GM06990 (cell line): Measurements from ENCODE around the gene MED12L.

Experiments
- DNase-seq: peaks from one replicate; pipeline ENCODE4 v3.0.0-alpha.2; 2011; ENCODE audit not compliant: insufficient read length; ENCODE audit errors: extremely low read depth
- H3K27me3 ChIP-seq: replicated peaks from 2 replicates; pipeline ENCODE4 v1.6.0; 2011; ENCODE audit warnings: low read length; ENCODE audit not compliant: control insufficient read depth, insufficient read depth
- H3K36me3 ChIP-seq: 2 replicates; pipeline ENCODE4 v1.5.1; 2011; ENCODE audit warnings: low read length; ENCODE audit not compliant: control insufficient read depth, insufficient read depth
- H3K4me3 ChIP-seq: replicated peaks from 2 replicates; pipeline ENCODE4 v1.5.1; 2011; ENCODE audit warnings: low read depth, mild to moderate bottlenecking, control low read depth, low read length
- CTCF ChIP-seq: IDR thresholded peaks from 2 replicates; pipeline ENCODE4 v1.5.1; 2011; ENCODE audit warnings: low read length, control low read depth, mild to moderate bottlenecking, inconsistent platforms; ENCODE audit not compliant: insufficient read depth, poor library complexity, severe bottlenecking

The MED12L gene

GRCh38 chr3:151483488-151483887 lies 398.0 kb downstream of the MED12L start:
- no peaks in the 10 kb centered on the region for H3K27me3 ChIP-seq
- H3K4me3 ChIP-seq = no peak overlapping the region
- no peak for TF ChIP-seq CTCF
- no peaks in the 10 kb centered on the region for H3K36me3 ChIP-seq
- no peak for DNase-seq

GRCh38 chr3:151483961-151484520 lies 398.6 kb downstream of the MED12L start:
- Histone ChIP-seq H3K4me3 (no peak overlapping the region), H3K27me3 (no peaks in the 10 kb centered on the region), H3K36me3 (no peaks in the 10 kb centered on the region)
- TF ChIP-seq CTCF = no peak
- no peak for DNase-seq
